ENCODE data around the gene PTGFRN.
A peak's percentile ranks its signal among the peaks of the same experiment; 100 is the strongest.

Gene PTGFRN

DNA sequence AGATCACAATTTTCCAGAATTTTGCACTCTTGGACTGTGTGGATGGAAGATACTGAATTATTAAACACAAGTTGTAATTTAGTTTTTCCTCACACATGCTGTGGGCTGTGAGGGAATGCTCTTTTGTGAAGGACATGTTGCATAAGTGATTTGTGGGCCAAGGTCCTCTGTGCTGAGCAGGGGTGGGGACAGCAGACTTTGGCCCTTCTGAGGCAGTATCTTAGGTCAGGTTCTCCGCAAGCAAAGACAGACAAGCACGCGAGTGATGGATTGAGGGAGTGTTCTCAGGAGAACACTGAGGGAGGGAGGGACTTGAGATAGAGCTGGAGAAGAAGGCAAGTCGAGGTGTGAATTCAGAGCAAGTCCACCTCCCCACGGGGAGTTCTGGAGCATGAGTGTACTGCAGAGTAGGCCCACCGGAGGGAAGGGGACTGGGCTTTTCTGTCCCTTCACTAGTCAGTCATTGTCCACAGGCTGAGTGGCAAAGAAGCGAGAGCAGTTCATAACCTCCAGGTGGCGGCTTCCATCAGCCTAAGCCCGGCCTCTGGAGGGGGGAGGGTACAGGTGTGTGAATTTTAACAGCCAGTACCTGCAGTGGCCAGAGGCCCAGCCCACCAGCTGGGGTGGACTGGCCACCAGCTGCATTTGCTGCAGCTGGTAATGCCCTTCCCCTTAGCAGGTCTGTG is 72.7 kb downstream of the PTGFRN start:
- DNase-seq = no peak

DNA sequence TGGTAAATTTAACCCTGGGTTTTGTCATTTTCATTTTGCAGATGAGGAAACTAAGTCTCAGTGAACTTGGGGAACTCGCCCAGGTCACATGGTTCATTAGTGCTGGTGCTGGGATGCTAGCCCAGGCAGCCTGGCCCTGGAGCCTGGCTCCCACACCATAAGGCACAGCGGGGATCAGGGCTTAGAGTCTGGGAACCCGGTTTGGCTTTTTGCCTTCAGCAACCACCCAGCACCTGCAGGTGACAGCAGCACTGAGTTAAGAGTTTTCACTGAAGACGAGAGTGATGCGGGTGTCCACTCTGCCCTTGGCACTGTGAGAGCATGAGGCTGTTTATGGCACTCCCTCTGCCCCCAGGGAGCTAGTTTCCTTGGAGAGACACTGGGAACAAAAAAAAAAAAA is 73.4 kb downstream of the PTGFRN start:
- peak; percentile 51 to 89 for DNase-seq

DNA sequence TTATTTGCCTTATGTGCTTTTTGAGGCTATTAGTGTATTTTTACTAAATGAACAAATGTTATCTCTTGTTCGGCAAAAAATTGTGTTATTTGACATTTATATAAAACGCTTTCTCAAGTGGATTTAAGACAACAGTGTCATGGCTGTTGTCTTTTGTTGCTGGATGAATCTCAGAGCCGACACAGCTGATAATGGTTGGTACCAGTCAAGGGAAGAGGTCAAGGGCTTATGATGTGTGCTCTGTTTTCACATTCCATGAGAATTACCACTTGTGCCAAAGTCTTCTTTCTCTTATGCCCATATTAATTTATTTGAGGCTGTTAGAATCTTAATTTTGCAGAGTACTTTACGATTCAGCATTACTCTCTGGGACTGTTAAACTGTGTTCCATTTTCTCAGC is 74.0 kb downstream of the PTGFRN start:
- DNase-seq = no peak

DNA sequence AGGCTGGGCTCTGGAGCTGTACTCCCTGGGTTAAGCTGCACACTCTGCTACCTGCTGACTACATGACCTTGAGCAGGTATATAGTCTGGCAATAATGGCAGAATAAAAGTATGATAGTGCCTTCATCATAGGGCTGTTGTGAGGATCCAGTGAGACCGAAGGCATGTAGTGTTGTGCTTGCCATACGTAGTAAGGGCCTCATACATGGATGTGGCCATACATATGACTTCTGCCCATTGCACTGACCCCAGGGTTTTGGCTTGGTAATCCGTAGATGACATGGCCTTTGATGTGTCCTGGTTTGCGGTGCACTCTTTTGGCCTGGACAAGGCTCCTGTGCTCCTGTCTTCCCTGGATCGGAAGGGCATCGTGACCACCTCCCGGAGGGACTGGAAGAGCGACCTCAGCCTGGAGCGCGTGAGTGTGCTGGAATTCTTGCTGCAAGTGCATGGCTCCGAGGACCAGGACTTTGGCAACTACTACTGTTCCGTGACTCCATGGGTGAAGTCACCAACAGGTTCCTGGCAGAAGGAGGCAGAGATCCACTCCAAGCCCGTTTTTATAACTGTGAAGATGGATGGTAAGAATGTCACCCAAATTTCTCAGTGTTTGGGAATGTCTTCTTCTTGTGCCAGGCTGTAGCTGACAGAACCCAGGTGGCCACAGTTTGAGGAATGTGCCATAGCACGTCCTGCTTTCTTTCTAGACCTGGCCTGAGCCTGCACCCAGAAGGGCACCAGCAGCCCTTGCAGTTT is 74.9 kb downstream of the PTGFRN start:
- no peak for DNase-seq

DNA sequence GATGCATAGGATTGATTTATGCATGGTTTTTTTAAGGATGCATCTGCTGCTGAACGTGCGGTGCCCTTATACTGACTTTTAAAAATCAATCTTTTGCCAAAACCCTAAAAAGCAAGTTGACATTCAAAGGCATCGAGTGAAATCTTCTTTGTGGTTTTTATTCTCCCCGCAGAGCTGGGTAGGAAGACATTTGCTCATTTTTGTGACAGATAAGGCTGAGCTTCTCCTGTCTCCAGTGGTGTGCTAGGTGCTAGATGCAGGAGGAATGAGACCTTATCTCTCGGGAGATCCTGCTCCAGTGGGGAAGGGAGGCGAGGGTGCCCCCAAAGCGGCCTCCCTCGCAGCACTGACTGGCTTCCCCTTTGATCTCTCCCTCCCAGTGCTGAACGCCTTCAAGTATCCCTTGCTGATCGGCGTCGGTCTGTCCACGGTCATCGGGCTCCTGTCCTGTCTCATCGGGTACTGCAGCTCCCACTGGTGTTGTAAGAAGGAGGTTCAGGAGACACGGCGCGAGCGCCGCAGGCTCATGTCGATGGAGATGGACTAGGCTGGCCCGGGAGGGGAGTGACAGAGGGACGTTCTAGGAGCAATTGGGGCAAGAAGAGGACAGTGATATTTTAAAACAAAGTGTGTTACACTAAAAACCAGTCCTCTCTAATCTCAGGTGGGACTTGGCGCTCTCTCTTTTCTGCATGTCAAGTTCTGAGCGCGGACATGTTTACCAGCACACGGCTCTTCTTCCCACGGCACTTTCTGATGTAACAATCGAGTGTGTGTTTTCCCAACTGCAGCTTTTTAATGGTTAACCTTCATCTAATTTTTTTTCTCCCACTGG is 76.9 kb downstream of the PTGFRN start:
- no peak for DNase-seq

DNA sequence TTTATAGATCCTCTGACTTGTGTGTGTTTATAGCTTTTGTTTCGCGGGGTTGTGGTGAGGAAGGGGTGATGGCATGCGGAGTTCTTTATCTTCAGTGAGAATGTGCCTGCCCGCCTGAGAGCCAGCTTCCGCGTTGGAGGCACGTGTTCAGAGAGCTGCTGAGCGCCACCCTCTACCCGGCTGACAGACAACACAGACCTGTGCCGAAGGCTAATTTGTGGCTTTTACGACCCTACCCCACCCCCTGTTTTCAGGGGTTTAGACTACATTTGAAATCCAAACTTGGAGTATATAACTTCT is 77.5 kb downstream of the PTGFRN start:
- no peak for DNase-seq

DNA sequence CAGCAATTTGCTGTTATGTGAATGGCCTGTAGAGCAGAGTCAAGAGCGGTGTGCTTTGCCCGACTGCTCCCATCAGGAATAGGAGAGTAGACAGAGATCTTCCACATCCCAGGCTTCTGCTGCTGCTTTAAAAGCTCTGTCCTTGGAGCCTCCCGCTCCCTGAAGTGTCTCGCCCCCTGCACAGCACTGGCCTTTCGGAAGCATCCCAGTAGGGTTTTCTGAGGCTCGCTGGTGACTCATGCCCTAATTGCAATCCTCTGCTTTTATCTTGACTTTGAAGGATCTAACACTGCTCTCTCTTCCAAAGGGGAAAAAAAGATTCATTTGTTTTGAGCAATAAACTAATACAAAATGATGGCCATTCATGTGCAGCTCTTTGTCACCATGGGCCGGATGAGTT is 78.5 kb downstream of the PTGFRN start:
- peak in 1 of 2 experiments; percentile 19 for DNase-seq

DNA sequence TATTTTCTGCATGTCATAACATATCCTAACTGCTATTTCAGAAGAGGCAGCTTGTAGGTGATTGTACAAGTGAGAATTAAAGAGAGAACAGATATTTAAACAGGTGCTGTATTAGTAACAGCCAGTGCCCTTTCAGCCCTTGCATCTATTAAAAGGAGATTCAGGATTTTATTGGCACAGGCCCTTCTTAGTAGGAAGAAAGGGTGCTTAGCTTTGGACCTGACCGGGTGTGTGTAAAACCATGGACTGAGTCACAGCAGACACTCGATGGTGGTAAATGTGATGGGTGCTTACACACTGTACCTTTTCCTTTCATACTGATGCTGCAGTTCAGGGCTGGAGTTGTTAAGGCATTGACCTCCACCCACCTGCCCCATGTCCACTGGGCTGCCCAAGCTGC is 79.2 kb downstream of the PTGFRN start:
- DNase-seq = peak in 1 of 2 experiments; percentile 44

DNA sequence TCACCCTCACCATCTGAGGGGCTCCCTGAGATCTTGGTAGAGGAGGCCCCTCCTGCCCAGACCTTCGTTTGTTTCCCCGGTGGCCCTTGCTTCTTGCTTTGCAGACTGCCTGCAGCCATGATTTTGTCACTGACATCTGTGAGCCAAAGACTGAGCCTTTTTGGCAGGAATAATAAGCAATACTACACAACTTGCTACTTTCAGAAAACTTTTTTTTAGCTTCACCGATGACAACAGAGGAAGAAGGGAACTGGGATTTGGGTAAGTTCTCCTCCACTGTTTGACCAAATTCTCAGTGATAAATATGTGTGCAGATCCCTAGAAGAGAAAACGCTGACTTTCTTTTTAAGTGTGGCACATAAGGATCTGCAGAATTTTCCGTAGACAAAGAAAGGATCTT is 80.1 kb downstream of the PTGFRN start:
- DNase-seq = peak; percentile 13 to 37

DNA sequence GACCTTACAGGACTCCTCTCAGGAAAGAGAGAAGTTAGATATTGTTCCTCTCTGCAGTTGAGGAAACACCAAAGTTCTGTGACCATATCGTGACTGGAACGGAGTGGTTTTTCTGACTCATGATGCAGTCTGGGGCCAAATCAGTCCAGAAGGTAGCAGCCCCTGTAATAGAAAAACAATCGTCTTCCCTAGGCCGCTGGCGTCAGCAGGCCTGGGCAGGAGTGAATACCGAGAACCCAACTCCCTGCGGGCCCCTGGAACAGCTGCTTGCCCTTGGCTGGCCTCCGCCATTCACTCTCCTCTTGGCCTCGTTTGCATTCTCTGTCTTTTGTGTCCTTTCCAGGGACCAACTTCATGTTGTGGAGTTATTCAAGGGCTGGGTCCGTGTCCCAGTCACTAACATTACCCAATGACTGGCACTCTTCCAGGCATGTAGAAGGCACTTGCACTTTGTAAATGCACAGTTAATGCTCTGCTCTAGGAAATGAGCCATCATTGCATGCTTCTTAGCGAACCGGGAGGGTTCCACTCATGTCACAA is 81.0 kb downstream of the PTGFRN start:
- DNase-seq = peak; percentile 93 to 98

DNA sequence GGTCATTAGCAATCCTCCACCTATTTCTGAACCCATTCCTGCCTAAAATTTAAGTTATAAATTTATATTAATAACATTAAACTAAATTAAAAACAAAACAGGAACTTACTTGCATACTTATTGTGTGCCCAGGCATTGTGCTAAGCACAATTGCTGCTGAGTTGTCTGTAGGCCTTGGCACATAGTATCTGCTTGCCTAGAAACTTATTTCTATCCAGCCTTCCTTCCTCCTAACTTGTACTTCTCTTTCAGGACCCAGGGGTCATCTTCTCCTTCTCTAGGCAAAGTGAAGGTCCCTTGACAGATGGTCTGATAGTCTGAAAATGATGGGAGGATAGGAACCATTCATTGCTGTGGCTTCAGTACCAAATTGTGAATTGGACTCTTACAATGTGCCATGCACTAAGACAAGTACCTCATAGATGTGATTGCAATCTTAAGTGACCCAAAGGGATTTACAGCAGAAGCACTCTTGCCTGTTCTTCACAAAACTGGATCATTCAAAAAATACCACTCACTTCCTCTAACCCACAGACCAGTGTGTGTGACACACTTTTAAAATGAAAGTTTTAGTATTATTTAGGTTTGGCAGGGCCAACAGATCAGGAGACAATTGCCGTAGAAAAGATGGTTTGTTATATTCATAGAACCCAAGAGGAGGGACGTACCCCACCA is 81.6 kb downstream of the PTGFRN start:
- DNase-seq = no peak

DNA sequence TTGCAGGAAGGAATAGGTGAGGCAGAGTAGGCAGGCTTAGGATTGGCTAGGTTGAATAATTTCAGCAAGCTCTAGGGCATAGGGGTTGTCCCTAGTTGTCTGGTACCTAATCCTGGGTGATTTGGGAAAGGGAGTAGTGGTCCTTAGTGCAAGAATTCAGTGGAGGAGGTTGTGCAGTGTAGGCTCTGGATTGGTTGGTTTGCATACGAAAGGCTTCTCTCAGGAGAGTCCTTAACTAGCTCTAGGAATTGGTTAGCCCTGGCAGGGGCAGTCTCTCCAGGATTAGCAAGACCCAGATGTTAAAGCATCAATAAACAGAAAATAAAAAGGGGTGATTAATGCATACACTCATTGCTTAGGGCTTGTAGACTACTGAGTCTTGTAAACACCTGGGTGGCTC is 82.2 kb downstream of the PTGFRN start:
- no peak for DNase-seq

DNA sequence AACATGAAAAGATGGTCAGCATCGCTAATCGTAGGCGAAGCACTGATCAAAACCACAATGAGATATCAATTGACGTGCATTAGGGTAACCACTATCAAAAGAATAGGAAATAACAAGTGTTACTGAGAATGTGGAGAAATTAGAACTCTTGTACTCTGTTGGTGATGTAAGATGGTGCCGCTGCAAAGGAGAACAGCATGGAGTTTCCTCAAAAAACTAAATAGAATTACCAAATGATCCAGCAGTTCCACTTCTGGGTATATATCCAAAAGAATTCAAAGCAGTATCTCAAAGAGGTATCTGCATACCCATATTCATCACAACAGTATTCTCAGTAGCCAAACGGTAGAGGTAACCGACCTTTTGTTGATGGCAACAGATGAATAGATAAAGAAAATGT is 83.6 kb downstream of the PTGFRN start:
- no peak for DNase-seq

DNA sequence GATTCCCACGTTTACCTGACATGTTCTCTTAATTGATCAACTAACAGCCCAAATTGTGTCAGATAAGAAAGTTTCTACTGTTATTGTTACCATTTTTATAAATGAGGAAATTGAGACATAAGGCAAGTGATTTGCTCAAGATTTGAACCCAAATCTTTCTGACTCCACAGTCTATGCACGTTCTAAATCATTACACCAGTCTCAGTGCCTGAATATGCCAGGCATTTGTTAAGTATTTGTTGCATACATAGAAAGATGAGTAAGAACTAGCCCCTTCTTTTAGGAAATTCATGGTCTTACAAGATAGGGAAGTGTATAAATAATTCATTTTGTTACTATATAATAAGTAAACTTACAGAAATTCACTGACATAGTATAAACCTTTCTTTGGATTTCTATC is 84.7 kb downstream of the PTGFRN start:
- DNase-seq = no peak

DNA sequence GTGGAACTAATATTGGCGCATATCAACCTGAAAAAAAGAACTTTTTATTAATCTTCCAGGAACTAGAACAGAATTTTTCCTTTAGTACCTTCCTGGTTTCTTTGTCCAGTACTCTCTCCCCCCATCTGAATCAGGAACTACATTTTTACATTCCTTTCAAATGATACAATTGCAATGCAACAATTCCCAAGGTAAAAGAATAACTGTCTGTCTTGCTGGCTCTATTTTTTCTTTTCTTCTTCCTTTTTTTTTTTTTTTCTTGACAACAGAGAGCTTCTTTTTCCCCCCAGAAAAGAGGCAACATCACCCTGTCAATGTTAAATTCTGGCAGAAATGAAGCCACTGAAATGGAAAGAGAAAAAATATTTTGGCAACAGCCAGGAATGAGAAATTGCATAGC is 87.3 kb downstream of the PTGFRN start:
- no peak for DNase-seq

DNA sequence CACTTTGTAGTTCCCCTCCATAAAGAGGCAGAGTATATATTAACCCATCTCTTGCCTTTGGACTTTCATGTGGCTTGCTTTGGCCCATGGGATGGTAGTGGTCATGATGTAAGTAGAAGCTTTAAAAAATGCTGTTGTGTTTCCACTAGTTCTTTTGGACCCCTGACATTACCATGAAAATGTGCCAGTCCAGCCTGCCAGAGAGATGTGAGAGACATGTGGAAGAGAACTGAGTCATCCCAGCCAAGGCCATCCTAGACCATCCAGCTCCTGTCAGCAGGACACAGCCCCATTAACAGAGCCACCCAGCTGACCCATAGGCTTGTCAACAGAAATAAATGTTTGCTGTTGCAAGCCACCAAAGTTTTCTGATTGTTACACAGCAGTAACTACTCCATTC is 87.9 kb downstream of the PTGFRN start:
- DNase-seq = no peak

DNA sequence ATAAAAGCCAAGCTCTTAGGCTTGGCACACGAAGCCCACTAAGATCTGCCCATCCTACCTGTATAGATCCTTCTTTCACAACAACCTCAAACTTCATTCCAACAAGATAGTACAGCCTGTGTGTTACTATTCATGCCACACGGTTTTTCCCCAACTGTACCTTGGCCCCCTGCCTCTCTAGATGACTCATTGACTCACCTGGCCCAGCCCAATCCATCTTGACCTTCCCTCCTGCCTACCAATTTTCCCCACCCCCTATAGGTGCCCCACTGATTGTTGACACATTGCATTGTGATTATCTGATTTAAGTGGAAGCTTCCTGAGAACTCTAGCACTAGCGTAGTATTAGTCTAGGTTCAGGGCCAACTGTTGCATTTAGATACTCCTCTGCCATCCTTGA is 89.9 kb downstream of the PTGFRN start:
- DNase-seq = no peak

DNA sequence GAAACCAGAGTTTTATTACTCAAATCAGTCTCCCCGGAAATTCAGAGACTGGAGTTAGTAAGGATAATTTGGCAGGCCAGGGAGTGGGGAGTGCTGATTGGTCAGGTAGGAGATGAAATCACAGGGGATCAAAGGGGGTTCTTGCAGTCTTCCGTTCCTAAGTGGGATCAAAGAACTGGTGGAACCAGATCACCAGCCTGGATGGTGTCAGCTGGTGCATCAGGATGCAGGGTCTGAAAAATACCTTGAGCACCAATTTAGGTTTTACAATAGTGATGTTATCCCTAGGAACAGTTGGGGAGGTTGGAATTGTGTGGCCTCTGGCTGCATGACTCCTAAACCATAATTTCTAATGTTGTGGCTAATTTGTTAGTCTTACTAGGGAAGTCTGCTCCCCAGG is 90.4 kb downstream of the PTGFRN start:
- no peak for DNase-seq

DNA sequence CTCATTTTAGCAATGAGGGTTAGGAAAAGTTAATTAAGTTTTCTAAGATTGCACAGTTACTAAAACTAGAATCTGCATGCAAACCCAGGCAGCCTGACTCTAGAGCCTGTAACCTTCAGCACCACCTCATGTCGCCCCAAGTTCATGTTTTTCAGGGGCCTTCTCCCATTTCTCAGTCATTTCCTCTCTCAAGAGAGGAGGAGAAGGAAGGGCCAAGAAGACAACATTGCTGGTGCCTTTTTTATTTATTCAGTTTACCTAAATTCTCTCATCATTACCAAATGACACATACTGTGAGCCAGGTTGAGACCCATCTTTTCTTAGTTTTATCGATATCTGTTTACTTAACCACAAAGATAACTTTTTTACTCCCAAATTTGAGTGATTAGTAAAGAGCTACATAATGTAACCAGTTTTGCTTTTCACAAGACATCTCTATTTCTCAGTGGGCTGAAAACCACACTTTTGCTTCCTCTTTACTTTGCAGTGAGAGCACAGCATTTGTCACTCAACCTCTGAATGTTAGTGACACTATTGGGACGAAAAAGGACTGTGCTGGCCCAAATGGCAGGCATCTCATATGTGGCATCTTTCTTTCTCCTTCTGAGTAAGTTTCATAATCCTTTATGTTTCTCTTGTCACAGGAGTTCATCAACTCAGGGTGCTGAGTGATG is 91.7 kb downstream of the PTGFRN start, which contains the start of gene CD101:
TSS of gene CD101 (plus strand) at position 507 of the 674 bp plus-strand sequence. CDS start at position 565, 58 bp downstream.
- no peak for DNase-seq

DNA sequence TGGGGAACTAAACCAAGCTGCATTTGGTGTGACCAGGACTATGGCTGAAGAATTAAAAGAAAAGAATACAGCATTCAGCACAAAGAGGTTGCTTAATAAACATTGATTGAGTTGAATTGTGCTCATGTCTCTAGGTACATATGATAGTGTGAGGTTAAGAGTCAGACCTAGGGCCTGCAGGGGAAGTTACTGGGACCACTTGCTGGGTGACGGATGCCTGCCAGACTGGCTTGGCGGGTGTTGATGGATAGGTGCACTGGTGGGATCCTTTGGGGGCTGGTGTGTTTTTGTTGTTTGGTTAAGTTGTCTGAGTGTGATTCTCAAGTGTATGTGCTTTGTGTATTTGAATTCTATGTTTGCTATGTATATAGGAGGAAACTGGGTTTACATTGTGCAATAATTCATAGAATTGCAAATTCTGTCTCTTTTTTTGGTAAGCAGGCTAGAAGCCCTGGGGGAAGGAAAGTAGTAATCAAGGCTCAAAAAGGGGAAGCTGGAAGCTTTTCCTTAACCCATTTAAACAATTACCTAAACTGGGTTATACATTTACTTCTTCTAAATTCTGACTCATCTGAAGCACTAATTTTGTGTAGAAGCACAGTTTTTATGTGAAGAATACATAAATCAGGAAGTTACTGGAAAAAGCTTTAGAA is 93.6 kb downstream of the PTGFRN start:
- no peak for DNase-seq

DNA sequence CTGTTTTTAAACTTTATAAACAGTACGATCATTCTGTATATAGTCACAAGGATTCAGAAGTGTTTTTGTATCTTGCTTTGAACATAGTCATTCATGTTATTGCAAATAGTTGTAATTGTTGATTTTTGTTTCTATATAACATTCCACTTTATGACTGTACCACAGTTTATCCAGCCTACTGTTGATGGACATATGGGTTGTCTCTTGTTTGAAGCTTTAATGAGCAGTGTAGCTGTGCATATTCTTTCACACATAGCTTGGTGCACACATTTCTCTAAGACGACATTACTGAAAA is 98.0 kb downstream of the PTGFRN start:
- no peak for DNase-seq

DNA sequence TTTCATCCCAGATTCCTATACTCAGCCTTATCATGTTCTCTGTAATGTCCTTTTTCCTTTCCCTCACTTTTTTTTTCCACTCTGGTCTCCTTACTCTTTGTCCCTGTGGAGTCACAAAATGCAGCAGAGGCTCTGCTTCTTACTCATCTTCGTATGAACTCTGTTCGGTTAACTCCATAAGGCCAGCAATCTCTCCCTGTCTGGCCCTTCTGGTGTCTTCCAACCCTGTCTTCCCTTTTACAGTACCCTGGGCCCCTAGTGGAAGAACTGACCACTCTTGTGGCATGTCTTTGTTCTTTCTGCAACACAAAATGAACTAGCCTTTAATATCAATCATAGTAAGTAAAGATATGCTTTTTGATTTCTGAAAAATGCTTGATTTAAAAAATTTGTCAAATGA is 98.9 kb downstream of the PTGFRN start:
- DNase-seq = no peak

Data from NCI-H446 (cell line).